Thyroid gland (tissue), 4 donors: ENCODE measurements around the gene IQSEC1. TPM values are rescaled to one million over a fixed set of nuclear protein-coding genes. Genes with fewer than 3 reads are reported as not detected.

Experiments used
- DNase-seq, 2 donors: peaks; one replicate each; pipeline ENCODE4 v3.0.0-alpha.2; 2019
- H3K27ac ChIP-seq, 3 donors: fragments of 200-600 bp; sonication (generic); 1 replicate in 2 of 3; 2 replicates in 1 of 3; pipeline ENCODE4 v1.5.1; 2016 to 2019; ENCODE audit warnings: mild to moderate bottlenecking in 1 of 3, moderate library complexity in 1 of 3
- H3K27me3 ChIP-seq: fragments of 200-600 bp; sonication (generic); one replicate; pipeline ENCODE4 v1.5.1; 2019
- H3K36me3 ChIP-seq, 2 donors: fragments of 200-600 bp; sonication (generic); one replicate each; pipeline ENCODE4 v1.5.1; 2016 to 2019
- H3K4me1 ChIP-seq, 2 donors: fragments of 200-600 bp; sonication (generic); one replicate each; pipeline ENCODE4 v1.5.1; 2017 to 2019
- H3K4me3 ChIP-seq, 3 donors: fragments of 200-600 bp; sonication (generic); replicated peaks in 1 of 3; 1 replicate in 2 of 3; 2 replicates in 1 of 3; pipeline ENCODE4 v1.5.1; 2016; ENCODE audit warnings: mild to moderate bottlenecking in 1 of 3
- H3K9me3 ChIP-seq: fragments of 200-600 bp; sonication (generic); one replicate; pipeline ENCODE4 v1.5.1; 2017
- POLR2A ChIP-seq, 2 donors: fragments of 450-650 bp; IDR thresholded peaks; one replicate each; pipeline ENCODE4 v1.6.1; 2017; ENCODE audit warnings: antibody characterized with exemption in 2 of 2, mild to moderate bottlenecking in 2 of 2, moderate library complexity in 1 of 2
- WGBS, 2 donors: methylation state at CpG; one replicate each; pipeline ENCODE4 v1.1.5; 2017; 5-methylcytosine and 5-hydroxymethylcytosine counted together
- intact Hi-C: fragments of 100-400 bp; cut with DNase I; formaldehyde crosslinking; loops from one replicate; pipeline ENCODE4 v1.15.1; 2023
- total RNA-seq, 4 donors: library from RNA; depleted of rRNA; stranded (reverse); fragments of >200 nt; gene quantifications; one replicate each; pipeline ENCODE4 v1.2.3, GENCODE V29; 2016
- TF ChIP-seq, protein P1 (sequence below), 6 experiments: fragments of 200-600 bp in 3 of 6; fragments of 450-650 bp in 3 of 6; sonication (generic) in 3 of 6; IDR thresholded peaks; one replicate each; pipeline ENCODE4 v1.5.1; 2016 to 2019; ENCODE audit warnings: antibody characterized with exemption in 6 of 6, mild to moderate bottlenecking in 2 of 6, inconsistent platforms in 1 of 6, moderate library complexity in 1 of 6

The IQSEC1 gene
- total RNA-seq, 4 donors from 2014 or later, result 37.1 to 48.3 (median 38.9) TPM

DNA sequence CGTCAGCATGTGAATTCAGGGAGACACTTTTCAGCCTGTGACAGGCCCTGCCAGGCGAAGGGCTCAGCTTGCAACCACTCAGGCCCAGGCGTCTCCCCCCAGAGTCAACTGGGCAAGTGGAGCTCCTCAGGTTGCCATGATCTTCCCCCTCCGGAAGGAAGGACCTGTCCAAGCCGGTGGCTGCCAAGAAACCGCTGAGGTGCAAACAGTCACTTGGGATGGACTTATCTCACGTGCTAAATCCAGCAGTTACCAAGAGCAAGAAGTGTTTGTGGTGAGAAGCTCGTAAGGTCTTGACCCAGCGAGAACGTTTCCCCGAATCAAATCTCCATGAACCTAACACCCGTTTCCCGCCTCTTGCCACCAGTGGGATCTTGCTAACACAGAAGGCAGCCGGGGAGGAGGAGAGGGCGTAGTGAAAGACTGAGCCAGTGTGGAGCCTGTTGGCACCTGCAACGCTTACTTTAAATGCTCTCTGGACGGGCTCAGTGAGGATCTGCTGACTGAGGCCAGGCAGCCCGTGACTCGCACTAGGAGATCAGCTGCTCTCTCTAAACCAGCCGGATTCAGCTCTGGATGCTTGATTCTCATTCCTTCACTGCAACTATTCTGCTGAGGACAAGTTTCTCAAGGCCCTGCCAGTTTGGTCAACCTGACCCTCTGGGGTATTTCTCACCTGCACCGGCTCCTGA is 39.0 kb downstream of the IQSEC1 start:
- TF ChIP-seq POLR2A (IDR thresholded peaks at IDR 0.05), result no peak
- TF ChIP-seq, protein P1, sequence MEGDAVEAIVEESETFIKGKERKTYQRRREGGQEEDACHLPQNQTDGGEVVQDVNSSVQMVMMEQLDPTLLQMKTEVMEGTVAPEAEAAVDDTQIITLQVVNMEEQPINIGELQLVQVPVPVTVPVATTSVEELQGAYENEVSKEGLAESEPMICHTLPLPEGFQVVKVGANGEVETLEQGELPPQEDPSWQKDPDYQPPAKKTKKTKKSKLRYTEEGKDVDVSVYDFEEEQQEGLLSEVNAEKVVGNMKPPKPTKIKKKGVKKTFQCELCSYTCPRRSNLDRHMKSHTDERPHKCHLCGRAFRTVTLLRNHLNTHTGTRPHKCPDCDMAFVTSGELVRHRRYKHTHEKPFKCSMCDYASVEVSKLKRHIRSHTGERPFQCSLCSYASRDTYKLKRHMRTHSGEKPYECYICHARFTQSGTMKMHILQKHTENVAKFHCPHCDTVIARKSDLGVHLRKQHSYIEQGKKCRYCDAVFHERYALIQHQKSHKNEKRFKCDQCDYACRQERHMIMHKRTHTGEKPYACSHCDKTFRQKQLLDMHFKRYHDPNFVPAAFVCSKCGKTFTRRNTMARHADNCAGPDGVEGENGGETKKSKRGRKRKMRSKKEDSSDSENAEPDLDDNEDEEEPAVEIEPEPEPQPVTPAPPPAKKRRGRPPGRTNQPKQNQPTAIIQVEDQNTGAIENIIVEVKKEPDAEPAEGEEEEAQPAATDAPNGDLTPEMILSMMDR (IDR thresholded peaks at IDR 0.05), result no peak
- no peaks in the 10 kb centered on the region for H3K36me3 ChIP-seq
- no peak overlapping the region for H3K27ac ChIP-seq
- no peak overlapping the region for H3K4me3 ChIP-seq
- 75 to 77% methylated on average over 21 of the region's 21 CpGs for whole genome bisulfite sequencing, 2 donors
- H3K27me3 ChIP-seq, result no peaks in the 10 kb centered on the region
- H3K4me1 ChIP-seq, result no peaks in the 10 kb centered on the region
- intact Hi-C loops, result no loop called here
- peak in 1 of 2 donors; percentile 30 for DNase-seq
- no peaks in the 10 kb centered on the region for H3K9me3 ChIP-seq

DNA sequence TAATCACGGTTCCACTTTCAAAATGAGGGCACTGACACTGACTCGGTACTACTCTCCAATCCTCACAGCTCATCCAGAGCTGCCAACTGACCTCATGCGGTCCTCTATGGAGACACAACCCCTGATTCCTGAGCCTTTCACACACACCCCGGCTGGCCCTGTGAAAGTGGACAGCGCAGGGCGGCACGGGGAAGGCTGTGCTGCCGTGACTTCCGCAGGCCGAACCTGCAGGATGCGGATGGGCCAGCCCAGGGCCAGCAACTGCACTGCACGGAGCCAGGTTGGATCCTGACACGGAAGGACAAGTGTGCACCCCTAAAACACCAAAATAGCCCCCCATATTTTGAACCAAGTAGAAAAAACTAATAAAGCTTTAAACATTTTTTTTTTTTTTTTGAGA is 41.0 kb downstream of the IQSEC1 start:
- 95 to 98% methylated on average over 13 of the region's 13 CpGs for WGBS, 2 donors
- TF ChIP-seq POLR2A (IDR thresholded peaks at IDR 0.05), result no peak
- TF ChIP-seq, protein P1 (IDR thresholded peaks at IDR 0.05), result no peak
- H3K27me3 ChIP-seq, result no peaks in the 10 kb centered on the region
- no peaks in the 10 kb centered on the region for H3K36me3 ChIP-seq
- no peak overlapping the region for H3K27ac ChIP-seq
- intact Hi-C loops, result no loop called here
- H3K4me3 ChIP-seq, result no peak overlapping the region
- H3K4me1 ChIP-seq, result no peaks in the 10 kb centered on the region
- no peak for DNase-seq
- no peaks in the 10 kb centered on the region for H3K9me3 ChIP-seq

DNA sequence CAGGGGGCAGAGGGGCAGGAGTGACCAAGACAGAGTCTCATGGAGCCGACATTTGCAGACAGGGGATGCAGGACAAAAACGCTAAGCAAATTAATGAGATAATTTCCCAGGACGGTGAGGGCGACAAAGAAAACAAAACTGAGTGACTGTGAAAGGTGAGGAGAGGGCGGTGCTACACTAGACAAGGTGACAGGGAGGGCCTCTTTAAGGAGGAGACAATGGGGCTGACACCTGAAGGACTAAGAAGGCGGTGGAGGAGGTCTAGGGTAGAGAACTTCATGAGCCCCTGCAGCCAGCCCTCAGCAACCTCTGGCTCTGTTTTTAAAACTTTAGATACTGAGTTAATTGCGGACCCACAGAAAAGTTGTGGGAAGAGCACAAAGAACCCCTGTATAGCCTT is 41.6 kb downstream of the IQSEC1 start:
- Histone ChIP-seq H3K27me3 (no peaks in the 10 kb centered on the region), H3K4me1 (no peaks in the 10 kb centered on the region), H3K27ac (no peak overlapping the region), H3K36me3 (no peaks in the 10 kb centered on the region), H3K4me3 (no peak overlapping the region), H3K9me3 (no peaks in the 10 kb centered on the region)
- 60 to 76% methylated on average over 7 of the region's 7 CpGs for WGBS, 2 donors
- no peak for DNase-seq
- intact Hi-C loops, result no loop called here
- TF ChIP-seq, protein P1 (IDR thresholded peaks at IDR 0.05), result no peak
- TF ChIP-seq POLR2A (IDR thresholded peaks at IDR 0.05), result no peak

DNA sequence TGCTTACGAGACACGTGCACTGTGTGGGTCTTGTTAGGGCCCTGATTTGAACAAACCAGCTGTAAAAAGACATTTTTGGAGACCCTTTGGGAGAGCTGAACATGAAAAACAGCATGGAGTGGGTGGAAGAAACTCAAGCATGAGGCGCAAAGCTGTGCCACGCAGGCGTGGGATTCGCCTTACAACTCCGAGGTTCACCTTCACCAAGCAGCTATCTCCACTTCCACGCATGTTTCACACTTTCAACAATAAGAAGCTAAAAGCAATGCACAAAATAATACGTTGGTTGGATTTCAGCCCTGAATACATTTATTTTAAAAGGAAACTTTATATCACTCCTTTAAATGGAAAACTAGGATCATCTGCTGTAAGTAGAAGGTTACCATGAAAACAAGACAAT is 42.5 kb downstream of the IQSEC1 start:
- 92 to 93% methylated on average over 9 of the region's 9 CpGs for WGBS, 2 donors
- Histone ChIP-seq H3K27me3 (no peaks in the 10 kb centered on the region), H3K4me3 (no peak overlapping the region), H3K36me3 (no peaks in the 10 kb centered on the region), H3K4me1 (no peaks in the 10 kb centered on the region), H3K9me3 (no peaks in the 10 kb centered on the region), H3K27ac (no peak overlapping the region)
- DNase-seq, result no peak
- TF ChIP-seq, protein P1 (IDR thresholded peaks at IDR 0.05), result no peak
- TF ChIP-seq POLR2A (IDR thresholded peaks at IDR 0.05), result no peak
- intact Hi-C loops, result no loop called here

DNA sequence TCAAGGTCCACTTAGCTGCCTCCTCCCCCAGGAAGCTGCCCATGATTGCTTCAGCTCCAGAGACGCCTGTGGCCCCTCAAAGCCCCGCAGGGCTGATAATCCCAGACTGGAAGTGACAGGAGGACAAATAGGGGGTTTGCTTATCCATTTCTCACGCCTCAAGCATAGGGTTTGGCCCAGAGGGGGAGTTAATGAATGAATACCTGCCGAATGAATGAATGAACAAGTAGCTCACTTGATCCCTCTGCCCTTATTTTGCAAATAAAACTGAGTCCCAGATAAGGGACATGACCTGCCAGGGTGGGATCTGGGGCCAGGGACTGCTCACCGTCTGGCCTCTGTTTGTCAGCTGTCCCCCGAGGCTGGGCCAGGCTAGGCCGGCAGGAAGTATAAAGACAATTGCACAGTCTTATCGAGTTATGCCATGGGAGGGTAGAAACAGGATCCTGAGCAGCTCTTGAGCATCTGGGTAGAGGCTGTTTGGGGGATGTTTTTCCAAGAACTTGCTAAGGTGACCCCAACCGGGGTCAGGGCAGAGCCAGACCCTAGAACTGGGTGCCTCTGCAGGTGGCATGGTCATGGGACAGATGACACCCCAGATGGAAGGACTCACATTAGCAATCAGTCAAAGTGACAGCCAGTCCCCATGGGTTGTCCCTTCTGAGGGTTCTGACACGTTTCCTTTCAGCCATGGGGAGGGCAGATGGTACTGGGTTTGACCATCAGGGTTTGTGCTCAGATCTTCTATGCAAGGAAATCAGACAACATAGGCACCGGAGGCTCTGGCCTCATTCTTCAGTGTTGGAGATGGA is 45.0 kb downstream of the IQSEC1 start:
- intact Hi-C loops, result no loop called here
- TF ChIP-seq POLR2A (IDR thresholded peaks at IDR 0.05), result no peak
- TF ChIP-seq, protein P1 (IDR thresholded peaks at IDR 0.05), result no peak
- no peaks in the 10 kb centered on the region for H3K4me1 ChIP-seq
- 82 to 84% methylated on average over 7 to 11 of the region's 11 CpGs for WGBS, 2 donors
- no peaks in the 10 kb centered on the region for H3K27me3 ChIP-seq
- no peaks in the 10 kb centered on the region for H3K9me3 ChIP-seq
- no peaks in the 10 kb centered on the region for H3K36me3 ChIP-seq
- no peak for DNase-seq
- no peak overlapping the region for H3K4me3 ChIP-seq
- H3K27ac ChIP-seq, result no peak overlapping the region
